PFSK-1 (cell line): ENCODE data around the gene GABRR3.

Experiments
- FOXP2 ChIP-seq: optimal IDR thresholded peaks from 2 replicates; pipeline ENCODE3; 2011; ENCODE audit warnings: borderline replicate concordance, control low read depth, inconsistent platforms; ENCODE audit not compliant: insufficient read depth; ENCODE audit errors: extremely low read length, extremely low read depth
- POLR2AphosphoS5 ChIP-seq: IDR thresholded peaks from 2 replicates; pipeline ENCODE4 v1.6.1; 2012; ENCODE audit warnings: low read depth, mild to moderate bottlenecking, control low read depth, low read length, moderate library complexity
- SIN3A ChIP-seq: IDR thresholded peaks from 2 replicates; pipeline ENCODE4 v1.6.1; 2012; ENCODE audit warnings: mild to moderate bottlenecking, low read length, moderate library complexity, borderline replicate concordance; ENCODE audit not compliant: insufficient read depth
- TAF1 ChIP-seq: IDR thresholded peaks from 2 replicates; pipeline ENCODE4 v1.6.1; 2012; ENCODE audit warnings: low read length, control low read depth, borderline replicate concordance; ENCODE audit not compliant: insufficient read depth
- TF ChIP-seq, protein P1 (sequence below), 2 experiments: IDR thresholded peaks; 2 replicates each; pipeline versions ENCODE4 v1.6.1 to v1.8.0; 2011 to 2012; ENCODE audit warnings: low read depth in 2 of 2, low read length in 2 of 2, control low read depth in 1 of 2, inconsistent platforms in 1 of 2, mild to moderate bottlenecking in 1 of 2, moderate library complexity in 1 of 2; ENCODE audit not compliant: insufficient read depth in 1 of 2

DNA sequence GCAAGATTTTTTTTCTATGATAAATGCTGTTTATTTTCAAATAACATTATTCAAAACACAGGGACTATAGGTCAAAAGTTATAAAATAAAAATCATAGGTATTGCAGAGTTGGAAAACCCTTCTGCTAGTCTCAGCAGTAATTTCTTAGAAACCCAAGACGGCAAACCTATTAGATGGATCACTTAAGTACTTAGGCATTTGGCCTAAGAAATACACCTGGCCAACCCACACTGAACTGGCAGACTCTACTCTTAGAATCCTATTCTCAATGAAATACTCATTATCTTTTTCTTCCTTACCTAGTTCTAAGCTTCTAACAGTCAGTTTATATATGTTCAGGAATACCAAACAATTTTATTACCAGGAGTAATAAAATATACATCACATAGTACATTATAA is 32.4 kb downstream of the GABRR3 start:
- TF ChIP-seq TAF1 (no peak), SIN3A (no peak), POLR2AphosphoS5 (no peak), FOXP2 (no peak)
- TF ChIP-seq, protein P1, sequence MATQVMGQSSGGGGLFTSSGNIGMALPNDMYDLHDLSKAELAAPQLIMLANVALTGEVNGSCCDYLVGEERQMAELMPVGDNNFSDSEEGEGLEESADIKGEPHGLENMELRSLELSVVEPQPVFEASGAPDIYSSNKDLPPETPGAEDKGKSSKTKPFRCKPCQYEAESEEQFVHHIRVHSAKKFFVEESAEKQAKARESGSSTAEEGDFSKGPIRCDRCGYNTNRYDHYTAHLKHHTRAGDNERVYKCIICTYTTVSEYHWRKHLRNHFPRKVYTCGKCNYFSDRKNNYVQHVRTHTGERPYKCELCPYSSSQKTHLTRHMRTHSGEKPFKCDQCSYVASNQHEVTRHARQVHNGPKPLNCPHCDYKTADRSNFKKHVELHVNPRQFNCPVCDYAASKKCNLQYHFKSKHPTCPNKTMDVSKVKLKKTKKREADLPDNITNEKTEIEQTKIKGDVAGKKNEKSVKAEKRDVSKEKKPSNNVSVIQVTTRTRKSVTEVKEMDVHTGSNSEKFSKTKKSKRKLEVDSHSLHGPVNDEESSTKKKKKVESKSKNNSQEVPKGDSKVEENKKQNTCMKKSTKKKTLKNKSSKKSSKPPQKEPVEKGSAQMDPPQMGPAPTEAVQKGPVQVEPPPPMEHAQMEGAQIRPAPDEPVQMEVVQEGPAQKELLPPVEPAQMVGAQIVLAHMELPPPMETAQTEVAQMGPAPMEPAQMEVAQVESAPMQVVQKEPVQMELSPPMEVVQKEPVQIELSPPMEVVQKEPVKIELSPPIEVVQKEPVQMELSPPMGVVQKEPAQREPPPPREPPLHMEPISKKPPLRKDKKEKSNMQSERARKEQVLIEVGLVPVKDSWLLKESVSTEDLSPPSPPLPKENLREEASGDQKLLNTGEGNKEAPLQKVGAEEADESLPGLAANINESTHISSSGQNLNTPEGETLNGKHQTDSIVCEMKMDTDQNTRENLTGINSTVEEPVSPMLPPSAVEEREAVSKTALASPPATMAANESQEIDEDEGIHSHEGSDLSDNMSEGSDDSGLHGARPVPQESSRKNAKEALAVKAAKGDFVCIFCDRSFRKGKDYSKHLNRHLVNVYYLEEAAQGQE (IDR thresholded peaks at IDR 0.05; ENCODE audit: insufficient read depth in 1 of 2, low read depth in 2 of 2, low read length in 2 of 2), result no peak
